Panc1 (cell line): Measurements from ENCODE around the gene TBCE. TPM values are rescaled to one million over a fixed set of nuclear protein-coding genes. Genes with fewer than 3 reads are reported as not detected.

Experiments used
- ATAC-seq: fragments of 200-7000 bp; cut with Tn5 transposase; 2 replicates; pipeline ENCODE4 v1.9.1; 2020; ENCODE audit warnings: mild to moderate bottlenecking, moderate library complexity
- BruUV-seq: library from RNA; stranded (reverse); fragments of 400-500 nt; replicated peaks from 2 replicates; lab custom pipeline; 2021; lab: Mats Ljungman, UMichigan
- CTCF ChIA-PET: fragments of 300-600 bp; sonication (Branson Sonifier 250); formaldehyde crosslinking; loops from one replicate; lab custom pipeline; 2022; ENCODE audit warnings: antibody characterized with exemption; lab: Charles Lee
- POLR2A ChIA-PET: fragments of 300-600 bp; sonication (Branson Sonifier 250); formaldehyde crosslinking; loops from one replicate; lab custom pipeline; 2022; ENCODE audit warnings: antibody characterized with exemption; lab: Charles Lee
- DNase-seq: peaks from one replicate; pipeline ENCODE4 v3.0.0-alpha.2; 2010; ENCODE audit warnings: low read depth, low spot score
- H3K27ac ChIP-seq: 2 replicates; pipeline ENCODE4 v1.5.1; 2011; ENCODE audit warnings: mild to moderate bottlenecking, low read length, inconsistent platforms
- H3K27me3 ChIP-seq: fragments of 200-500 bp; sonication (Bioruptor generic); 2 replicates; pipeline ENCODE4 v1.6.0; 2014; ENCODE audit warnings: low read length, inconsistent platforms; ENCODE audit not compliant: control insufficient read depth, insufficient read depth
- H3K36me3 ChIP-seq: fragments of 200-500 bp; sonication (Bioruptor generic); 2 replicates; pipeline ENCODE4 v1.5.1; 2014; ENCODE audit warnings: inconsistent platforms, mild to moderate bottlenecking, low read length, moderate library complexity; ENCODE audit not compliant: control insufficient read depth, insufficient read depth
- H3K4me1 ChIP-seq: 2 replicates; pipeline ENCODE4 v1.5.1; 2011; ENCODE audit warnings: inconsistent platforms, mild to moderate bottlenecking, low read length, moderate library complexity; ENCODE audit not compliant: control insufficient read depth, insufficient read depth
- H3K4me3 ChIP-seq, 2 experiments: 2 replicates each; pipeline ENCODE4 v1.5.1; 2011 to 2012; ENCODE audit warnings: low read depth in 2 of 2, low read length in 2 of 2, mild to moderate bottlenecking in 2 of 2, inconsistent platforms in 1 of 2, moderate library complexity in 1 of 2
- H3K9me3 ChIP-seq: fragments of 200-500 bp; sonication (Bioruptor generic); 2 replicates; pipeline ENCODE4 v1.5.1; 2014; ENCODE audit warnings: low read depth, mild to moderate bottlenecking, inconsistent platforms, low read length, moderate library complexity; ENCODE audit not compliant: control insufficient read depth, insufficient read depth
- POLR2AphosphoS5 ChIP-seq: IDR thresholded peaks from 2 replicates; pipeline ENCODE4 v1.6.1; 2012; ENCODE audit warnings: mild to moderate bottlenecking, low read depth, low read length, moderate library complexity
- SIN3A ChIP-seq: IDR thresholded peaks from 2 replicates; pipeline ENCODE4 v1.6.1; 2012; ENCODE audit warnings: low read depth, mild to moderate bottlenecking, low read length, moderate library complexity, borderline replicate concordance; ENCODE audit not compliant: insufficient read depth
- TCF7L2 ChIP-seq: IDR thresholded peaks from 2 replicates; pipeline ENCODE4 v1.6.1; 2011; ENCODE audit warnings: mild to moderate bottlenecking, low read depth, low read length, inconsistent platforms
- in situ Hi-C: cut with HindIII; loops from 2 replicates; pipeline ENCODE4 v1.10.0; 2016; ENCODE audit warnings: low sequenced_read_pairs, low pct_unique_long_range_greater_than_20kb
- intact Hi-C: fragments of 100-400 bp; cut with micrococcal nuclease; formaldehyde crosslinking; loops from one replicate; pipeline ENCODE4 v1.10.0; 2022; ENCODE audit not compliant: unreplicated experiment
- total RNA-seq: library from RNA; stranded (reverse); gene quantifications from one replicate; pipeline ENCODE4 v1.2.1, GENCODE V29; 2021; ENCODE audit not compliant: unreplicated experiment
- TF ChIP-seq, protein P1 (sequence below): fragments of 450-650 bp; IDR thresholded peaks from 2 replicates; pipeline ENCODE4 v1.5.1; 2017; ENCODE audit warnings: mild to moderate bottlenecking
- TF ChIP-seq, protein P2 (sequence below), 2 experiments: IDR thresholded peaks; 2 replicates each; pipeline ENCODE4 v1.6.1; 2011 to 2012; ENCODE audit warnings: low read depth in 2 of 2, control low read depth in 1 of 2, low read length in 1 of 2, mild to moderate bottlenecking in 1 of 2, moderate library complexity in 1 of 2; ENCODE audit not compliant: insufficient read depth in 1 of 2

The TBCE gene
- total RNA-seq, 1 experiment from 2014 or later, result 72.0 TPM

DNA sequence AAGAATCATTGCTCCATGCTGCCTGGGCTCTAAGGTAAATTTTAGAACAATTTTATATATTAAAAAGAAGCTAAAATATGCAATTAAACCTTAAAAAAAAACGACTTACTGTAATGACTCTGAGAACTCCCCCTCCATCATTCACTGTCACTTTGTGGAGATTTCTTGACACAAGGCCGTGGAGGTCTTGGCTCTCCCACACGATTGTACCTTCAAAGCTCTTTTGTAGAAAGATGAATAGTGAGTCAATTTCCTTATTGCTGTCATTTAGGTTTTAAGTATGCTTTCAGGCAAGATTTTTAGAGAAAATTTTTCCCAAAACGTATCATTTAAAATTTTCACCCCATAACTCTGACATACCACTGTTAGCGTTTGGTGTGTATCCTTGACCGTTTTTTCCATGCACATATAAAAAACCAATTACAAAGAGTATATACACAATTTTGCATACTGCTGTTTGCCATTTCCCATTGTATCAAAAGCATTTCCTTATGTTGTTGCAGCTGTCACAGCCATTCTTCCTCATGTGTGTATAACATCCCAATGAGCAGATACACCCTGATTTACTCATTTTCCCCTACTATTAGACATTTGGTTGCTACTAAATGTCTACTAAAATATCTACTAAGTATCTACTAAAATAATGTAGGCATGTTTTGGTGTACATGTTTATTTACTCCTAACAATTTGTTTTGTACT lies 103.7 kb downstream of the TBCE start:
- Histone ChIP-seq H3K9me3 (no peaks in the 10 kb centered on the region), H3K4me1 (peaks cover 6% of the 10 kb centered on the region; the same call in 1 of the 2 replicates), H3K27me3 (no peaks in the 10 kb centered on the region), H3K27ac (no peak overlapping the region), H3K36me3 (peaks cover 7% of the 10 kb centered on the region; the same call in 1 of the 2 replicates), H3K4me3 (no peak overlapping the region)
- in situ Hi-C loops (no loop called here), intact Hi-C loops (no loop called here)
- TF ChIP-seq, protein P1, sequence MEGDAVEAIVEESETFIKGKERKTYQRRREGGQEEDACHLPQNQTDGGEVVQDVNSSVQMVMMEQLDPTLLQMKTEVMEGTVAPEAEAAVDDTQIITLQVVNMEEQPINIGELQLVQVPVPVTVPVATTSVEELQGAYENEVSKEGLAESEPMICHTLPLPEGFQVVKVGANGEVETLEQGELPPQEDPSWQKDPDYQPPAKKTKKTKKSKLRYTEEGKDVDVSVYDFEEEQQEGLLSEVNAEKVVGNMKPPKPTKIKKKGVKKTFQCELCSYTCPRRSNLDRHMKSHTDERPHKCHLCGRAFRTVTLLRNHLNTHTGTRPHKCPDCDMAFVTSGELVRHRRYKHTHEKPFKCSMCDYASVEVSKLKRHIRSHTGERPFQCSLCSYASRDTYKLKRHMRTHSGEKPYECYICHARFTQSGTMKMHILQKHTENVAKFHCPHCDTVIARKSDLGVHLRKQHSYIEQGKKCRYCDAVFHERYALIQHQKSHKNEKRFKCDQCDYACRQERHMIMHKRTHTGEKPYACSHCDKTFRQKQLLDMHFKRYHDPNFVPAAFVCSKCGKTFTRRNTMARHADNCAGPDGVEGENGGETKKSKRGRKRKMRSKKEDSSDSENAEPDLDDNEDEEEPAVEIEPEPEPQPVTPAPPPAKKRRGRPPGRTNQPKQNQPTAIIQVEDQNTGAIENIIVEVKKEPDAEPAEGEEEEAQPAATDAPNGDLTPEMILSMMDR, result no peak
- TF ChIP-seq SIN3A, result no peak
- TF ChIP-seq POLR2AphosphoS5, result no peak
- TF ChIP-seq, protein P2, sequence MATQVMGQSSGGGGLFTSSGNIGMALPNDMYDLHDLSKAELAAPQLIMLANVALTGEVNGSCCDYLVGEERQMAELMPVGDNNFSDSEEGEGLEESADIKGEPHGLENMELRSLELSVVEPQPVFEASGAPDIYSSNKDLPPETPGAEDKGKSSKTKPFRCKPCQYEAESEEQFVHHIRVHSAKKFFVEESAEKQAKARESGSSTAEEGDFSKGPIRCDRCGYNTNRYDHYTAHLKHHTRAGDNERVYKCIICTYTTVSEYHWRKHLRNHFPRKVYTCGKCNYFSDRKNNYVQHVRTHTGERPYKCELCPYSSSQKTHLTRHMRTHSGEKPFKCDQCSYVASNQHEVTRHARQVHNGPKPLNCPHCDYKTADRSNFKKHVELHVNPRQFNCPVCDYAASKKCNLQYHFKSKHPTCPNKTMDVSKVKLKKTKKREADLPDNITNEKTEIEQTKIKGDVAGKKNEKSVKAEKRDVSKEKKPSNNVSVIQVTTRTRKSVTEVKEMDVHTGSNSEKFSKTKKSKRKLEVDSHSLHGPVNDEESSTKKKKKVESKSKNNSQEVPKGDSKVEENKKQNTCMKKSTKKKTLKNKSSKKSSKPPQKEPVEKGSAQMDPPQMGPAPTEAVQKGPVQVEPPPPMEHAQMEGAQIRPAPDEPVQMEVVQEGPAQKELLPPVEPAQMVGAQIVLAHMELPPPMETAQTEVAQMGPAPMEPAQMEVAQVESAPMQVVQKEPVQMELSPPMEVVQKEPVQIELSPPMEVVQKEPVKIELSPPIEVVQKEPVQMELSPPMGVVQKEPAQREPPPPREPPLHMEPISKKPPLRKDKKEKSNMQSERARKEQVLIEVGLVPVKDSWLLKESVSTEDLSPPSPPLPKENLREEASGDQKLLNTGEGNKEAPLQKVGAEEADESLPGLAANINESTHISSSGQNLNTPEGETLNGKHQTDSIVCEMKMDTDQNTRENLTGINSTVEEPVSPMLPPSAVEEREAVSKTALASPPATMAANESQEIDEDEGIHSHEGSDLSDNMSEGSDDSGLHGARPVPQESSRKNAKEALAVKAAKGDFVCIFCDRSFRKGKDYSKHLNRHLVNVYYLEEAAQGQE (IDR thresholded peaks at IDR 0.05; ENCODE audit: insufficient read depth in 1 of 2, low read depth in 2 of 2, low read length in 1 of 2), result no peak
- TF ChIP-seq TCF7L2, result no peak
- no TSS peak for BruUV-seq
- no peak for ATAC-seq
- ChIA-PET CTCF (no interaction called here), POLR2A (interaction anchor here (0.6 kb wide), 1 partner anchor 51 kb away, joined by 6 read pairs; no protein-coding TSS in a partner anchor)
- DNase-seq, result no peak

DNA sequence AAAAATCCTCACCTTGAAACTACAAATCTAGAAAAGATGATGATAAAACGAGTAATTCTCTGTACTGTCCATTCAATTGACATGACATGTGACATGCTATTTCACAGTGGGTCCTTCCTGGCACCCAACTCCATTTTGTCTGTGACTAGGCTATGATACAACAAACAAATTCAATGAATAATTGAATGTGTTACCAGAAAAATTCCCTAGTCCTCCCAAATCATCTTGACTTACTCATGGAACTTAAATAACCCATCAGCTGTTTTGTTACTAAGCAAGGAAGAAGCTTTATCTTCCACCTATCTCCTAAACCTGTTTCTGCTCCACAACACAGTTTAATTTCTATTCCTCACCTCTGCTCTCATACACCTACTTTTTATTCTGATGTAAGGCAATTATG lies 106.6 kb downstream of the TBCE start:
- H3K4me1 ChIP-seq, result peaks cover 6% of the 10 kb centered on the region; the same call in 1 of the 2 replicates
- ChIA-PET CTCF (no interaction called here), POLR2A (no interaction called here)
- peaks cover 11% of the 10 kb centered on the region; the same call in 1 of the 2 replicates for H3K36me3 ChIP-seq
- no peak overlapping the region for H3K27ac ChIP-seq
- TF ChIP-seq, protein P2 (IDR thresholded peaks at IDR 0.05; ENCODE audit: insufficient read depth in 1 of 2, low read depth in 2 of 2, low read length in 1 of 2), result no peak
- TF ChIP-seq POLR2AphosphoS5 (no peak), TCF7L2 (no peak), SIN3A (no peak)
- TF ChIP-seq, protein P1, result no peak
- intact Hi-C loops, result no loop called here
- no peak overlapping the region for H3K4me3 ChIP-seq
- DNase-seq (no peak), ATAC-seq (no peak)
- BruUV-seq, result no TSS peak
- no peaks in the 10 kb centered on the region for H3K9me3 ChIP-seq
- H3K27me3 ChIP-seq, result no peaks in the 10 kb centered on the region
- in situ Hi-C loops, result no loop called here
